GM19324 (cell line): Measurements from ENCODE around the gene SPATA16.
"Not testable (repeated sequence)": the region's sequence is repeated elsewhere in the genome, so short reads cannot be mapped to it uniquely, and the experiment has no call there.

ENCODE experiments used
- ATAC-seq: cut with Tn5 transposase; IDR thresholded peaks from one replicate; pipeline ENCODE4 v1.9.1; 2021; ENCODE audit warnings: mild to moderate bottlenecking, moderate library complexity; ENCODE audit not compliant: unreplicated experiment, low FRiP score

SPATA16 gene, protein sequence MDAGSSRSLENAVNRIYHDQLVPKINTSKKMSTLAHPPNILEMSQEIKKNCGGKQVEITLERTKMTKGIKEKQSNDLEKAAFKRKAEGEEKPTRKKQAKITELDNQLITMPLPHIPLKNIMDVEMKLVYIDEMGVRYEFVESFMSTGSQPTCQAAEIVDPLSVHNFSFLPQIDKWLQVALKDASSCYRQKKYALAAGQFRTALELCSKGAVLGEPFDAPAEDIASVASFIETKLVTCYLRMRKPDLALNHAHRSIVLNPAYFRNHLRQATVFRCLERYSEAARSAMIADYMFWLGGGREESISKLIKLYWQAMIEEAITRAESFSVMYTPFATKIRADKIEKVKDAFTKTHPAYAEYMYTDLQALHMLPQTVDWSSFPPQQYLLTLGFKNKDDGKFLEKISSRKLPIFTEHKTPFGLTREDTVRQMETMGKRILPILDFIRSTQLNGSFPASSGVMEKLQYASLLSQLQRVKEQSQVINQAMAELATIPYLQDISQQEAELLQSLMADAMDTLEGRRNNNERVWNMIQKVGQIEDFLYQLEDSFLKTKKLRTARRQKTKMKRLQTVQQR

DNA sequence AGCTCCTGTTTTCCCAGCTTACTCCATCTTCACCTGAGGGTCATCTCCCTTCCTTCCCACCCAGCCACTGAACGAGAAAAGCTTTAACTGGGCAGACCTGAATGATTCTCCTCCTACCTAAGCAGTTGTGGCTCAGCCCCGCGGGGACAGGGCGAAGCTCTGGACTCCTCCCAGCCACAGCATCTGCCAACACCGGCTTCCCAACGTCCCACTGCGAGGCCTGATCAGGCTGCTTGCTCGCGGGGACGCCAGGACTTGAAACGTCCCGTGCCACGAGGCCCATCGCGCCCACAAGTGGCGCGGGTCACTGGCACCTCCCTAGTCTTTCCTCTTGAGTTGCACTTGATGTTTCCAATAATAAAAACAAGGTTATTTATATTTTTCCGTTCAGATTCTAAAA is at the start of gene SPATA16:
Gene SPATA16 (minus strand): TSS at position 250 of the 400 bp plus-strand sequence. CDS start 23,504 bp downstream, outside the sequence.
- no peak for ATAC-seq

DNA sequence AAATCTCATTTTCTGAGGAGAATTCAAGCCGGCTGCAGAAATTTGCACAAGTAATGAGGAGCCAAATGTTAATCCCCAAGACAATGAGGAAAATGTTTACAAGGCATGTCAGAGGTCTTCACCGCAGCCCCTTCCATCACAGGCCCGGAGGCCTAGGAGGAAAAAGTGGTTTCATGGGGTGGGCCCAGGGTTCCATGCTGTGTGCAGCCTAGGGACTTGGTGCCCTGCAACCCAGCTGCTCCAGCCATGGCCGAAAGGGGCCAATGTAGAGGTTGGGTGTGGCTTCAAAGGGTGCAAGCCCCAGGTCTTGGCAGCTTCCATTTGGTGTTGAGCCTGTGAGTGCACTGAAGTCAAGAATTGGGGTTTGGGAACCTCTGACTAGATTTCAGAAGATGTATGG is 42.0 kb upstream of the SPATA16 start:
- not testable (repeated sequence) for ATAC-seq

DNA sequence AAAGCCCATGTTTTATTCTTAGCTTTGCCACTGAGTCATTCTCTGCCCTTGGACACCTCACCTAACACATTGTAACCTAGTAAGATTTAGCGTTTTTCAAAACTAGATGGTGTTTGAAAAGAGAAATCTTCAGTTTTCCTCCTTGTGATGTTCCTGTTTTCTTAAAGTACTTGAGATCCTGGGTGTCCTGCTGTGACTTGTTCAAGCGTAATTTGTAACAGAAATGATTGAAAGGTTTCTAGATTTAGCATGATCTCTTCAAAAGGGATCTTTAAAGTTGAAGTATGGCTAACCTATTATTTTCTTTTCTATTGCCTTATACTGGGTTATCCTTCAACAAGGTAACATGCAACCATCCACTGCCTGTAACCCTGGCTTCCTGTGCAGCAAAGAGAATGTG is 32.6 kb upstream of the SPATA16 start:
- ATAC-seq: no peak

DNA sequence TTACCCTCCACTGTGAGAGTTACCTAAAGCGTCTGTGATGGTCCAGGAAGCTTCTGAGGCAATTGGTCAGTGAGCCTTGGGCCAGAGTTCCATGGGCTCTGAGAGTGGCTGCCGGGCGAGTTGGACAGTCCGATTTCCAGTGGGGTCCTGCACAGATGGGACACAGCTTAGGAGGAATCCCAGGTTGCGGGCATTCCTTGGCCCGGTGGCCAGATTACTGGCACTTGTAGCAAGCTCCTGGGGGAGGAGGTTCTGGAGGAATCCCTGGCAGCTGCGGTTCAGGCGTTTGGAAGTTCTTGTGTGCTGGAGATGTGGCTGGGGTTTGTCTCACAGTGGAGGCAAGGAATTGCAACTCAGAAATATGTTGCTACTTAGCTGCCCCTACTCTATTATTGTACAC is 18.1 kb upstream of the SPATA16 start:
- ATAC-seq: not testable (repeated sequence)

DNA sequence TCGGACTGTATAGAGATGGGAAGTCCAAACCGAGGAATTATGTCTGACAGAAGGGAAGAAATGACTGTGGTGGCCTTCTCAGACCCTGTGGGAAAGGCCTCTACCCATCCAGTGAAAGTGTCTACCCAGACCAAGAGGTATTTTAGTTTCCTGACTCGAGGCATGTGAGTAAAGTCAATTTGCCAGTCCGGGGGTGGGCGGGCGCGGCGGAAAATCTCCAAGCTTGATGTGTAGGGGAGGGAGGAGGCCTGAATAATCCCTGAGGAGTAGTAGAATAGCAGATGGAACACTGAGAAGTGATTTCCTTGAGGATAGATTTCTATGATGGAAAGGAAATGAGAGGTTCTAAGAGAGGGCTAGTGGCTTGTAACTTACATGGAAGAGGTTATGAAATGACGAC is 15.5 kb upstream of the SPATA16 start:
- not testable (repeated sequence) for ATAC-seq

- no peak for ATAC-seq
Measured at GRCh38 chr3:173153631-173154030, 12.6 kb upstream of the SPATA16 start.

DNA sequence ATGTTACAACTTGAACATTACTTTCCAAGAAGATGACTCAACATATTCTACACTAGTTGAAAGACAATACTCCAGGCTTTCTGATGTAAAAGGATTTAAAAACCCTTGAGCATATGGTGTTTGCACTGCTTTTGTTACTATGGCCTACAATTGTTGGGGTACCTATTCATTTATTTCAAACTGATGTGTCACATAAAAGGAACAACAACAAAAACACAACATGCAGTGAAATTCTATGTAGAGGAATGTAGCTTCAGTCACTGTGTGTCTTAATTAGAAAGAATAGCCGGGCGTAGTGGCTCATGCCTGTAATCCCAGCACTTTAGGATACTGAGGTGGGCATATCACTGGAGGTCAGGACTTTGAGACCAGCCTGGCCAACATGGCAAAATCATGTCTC is 1.6 kb downstream of the SPATA16 start:
- no peak for ATAC-seq

DNA sequence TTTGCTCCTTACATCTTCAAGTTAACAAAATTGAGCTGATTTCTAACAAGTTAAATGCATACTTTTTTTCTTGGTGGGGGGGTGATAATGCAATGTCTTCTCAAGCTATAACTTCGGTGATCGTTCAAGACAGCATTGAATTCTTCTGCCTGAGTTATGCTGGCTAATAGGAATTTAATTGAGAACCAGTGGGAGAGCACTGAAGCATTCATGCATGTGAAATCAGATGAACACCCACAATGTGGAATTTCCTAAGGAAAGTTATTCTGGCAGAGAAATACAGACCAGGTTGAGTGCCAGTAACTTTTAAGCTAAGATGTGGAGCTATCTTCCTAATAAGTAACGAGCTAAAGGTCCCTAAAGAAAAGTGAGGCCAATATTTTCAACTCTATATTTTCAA is 3.0 kb downstream of the SPATA16 start:
- no peak for ATAC-seq

- no peak for ATAC-seq
Measured at GRCh38 chr3:173135059-173135458, 6.0 kb downstream of the SPATA16 start.

- ATAC-seq: no peak
Measured at GRCh38 chr3:173128633-173129032, 12.4 kb downstream of the SPATA16 start.

GRCh38 chr3:173111321-173111720 is 29.7 kb downstream of the SPATA16 start:
- ATAC-seq: no peak

- ATAC-seq: no peak
Measured at GRCh38 chr3:173109143-173109542, 31.9 kb downstream of the SPATA16 start.

- ATAC-seq: no peak
Measured at GRCh38 chr3:173103469-173103868, 37.6 kb downstream of the SPATA16 start.

DNA sequence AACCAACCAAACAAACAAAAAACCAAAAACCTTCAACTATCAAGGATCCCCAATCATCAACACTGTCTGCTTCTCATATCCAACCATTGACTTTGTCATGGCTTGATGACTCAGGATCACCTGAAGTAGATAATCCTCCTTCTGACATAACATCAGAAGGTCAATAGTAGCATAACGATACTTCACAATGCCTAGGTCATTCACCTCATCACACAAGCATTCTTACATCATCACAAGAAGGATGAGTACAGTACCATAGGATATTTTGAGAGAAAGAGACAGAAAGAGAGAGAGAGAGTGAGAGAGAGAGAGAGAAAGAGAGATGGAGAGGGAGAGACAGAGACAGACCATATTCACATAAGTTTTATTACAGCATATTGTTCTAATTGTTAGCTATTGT is 42.1 kb downstream of the SPATA16 start:
- no peak for ATAC-seq

DNA sequence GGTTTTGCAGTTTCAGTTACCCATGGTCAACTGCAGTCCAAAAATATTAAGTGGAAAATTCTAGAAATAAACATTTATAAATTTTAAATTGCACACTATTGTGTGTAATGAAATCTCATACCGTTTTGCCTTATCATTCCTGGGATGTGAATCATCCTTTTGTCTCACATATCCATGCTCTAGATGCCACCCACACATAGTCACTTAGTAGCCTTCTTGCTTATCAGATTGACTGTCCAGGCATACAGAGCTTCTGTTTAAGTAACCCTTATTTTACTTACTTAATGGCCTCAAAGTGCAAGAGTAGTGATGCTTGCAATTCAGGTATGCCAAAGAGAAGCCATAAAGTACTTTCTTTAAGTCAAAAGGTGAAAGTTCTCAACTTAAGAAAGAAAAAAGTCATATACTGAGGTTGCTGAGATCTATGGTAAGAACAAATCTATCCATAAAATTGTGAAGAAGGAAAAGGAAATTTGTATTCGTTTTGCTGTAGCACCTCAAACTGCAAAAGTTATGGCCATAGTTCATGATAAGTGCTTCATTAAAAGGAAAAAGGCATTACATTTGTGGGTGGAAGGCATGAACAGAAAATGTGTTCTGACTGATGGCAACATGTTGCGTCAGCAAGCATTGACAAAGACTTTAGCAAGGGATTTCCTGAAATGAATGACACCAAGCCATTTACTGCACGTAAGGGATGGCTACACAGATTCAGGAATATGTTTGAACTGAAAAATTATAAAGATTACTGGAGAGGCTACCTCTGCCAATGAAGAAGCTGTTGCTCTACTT is 43.8 kb downstream of the SPATA16 start:
- ATAC-seq: no peak

DNA sequence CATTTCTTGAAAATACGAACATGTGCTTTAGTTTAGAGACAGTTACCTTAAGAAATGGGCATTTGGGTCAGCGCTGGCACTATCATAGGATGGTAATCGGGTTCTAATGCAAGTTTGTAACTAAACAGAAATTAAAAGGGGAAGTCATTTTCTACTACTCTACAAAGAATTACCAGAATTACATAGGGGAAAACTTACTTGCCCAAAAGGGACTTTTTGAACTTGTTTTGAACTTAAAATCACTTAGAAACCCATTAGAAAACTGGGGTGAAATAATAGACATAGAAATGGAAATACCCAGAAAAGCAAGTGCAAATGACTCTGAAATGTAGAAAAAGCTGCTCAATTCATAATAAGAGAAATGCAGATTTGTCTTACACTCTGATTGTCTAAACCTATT is 44.9 kb downstream of the SPATA16 start:
- no peak for ATAC-seq

DNA sequence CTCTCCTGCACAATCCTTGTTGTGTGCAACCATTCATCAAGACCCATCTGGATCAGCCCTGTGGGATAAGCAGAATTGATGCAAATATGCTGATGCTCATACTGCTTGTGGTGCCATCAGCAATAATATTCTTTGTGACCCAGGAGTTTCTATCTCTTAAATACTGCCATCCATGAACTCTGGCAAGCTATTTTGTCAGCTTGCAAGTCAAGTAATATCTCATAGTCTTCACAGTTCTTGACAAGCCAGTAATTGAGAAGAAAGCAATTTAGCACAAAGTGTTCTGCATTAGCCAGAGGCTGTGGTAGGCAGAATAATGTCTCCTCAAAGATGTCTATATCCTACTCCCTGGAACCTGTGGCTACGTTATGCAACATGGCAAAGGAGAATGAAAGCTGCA is 49.0 kb downstream of the SPATA16 start:
- ATAC-seq: no peak

DNA sequence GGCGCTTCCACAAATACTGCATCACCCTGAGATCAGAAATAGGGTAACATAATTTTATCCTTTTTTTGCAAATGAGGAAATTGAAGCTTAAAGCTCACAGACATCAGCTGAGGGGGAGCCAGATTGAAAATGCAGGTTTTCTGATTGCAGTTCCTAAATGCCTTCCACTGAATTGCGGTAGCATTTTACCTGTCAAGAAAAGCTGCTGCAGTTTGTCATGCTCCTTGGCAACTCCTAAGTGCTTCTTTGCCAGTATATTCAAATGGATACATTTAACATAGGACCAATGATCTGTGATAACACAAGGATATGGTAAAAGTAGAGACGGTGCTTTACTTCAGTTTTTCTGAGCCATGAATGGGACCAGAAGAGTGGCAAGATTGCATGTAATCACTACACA is 50.5 kb downstream of the SPATA16 start:
- ATAC-seq: no peak

GRCh38 chr3:173089283-173089682 is 51.8 kb downstream of the SPATA16 start:
- ATAC-seq: no peak

DNA sequence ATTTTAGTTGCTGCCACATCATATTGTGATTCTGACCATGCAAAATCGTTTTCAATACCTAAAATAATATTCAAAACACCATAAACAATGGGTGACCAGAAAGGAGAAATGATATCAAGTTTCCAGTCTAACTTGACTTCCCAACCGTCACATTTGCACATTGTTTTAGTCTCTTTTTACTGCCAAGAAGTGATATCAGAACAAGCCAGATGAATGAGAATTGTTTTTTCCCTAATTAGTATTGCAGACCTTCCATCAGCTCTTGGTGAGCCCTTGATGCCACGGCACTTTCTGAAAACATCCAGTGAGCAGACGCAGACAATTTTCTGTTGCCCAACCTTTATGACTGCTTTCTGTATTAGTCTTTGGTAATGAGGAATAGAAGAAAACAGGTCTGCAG is 62.5 kb downstream of the SPATA16 start:
- no peak for ATAC-seq
